HepG2 (cell line): ENCODE results near the gene PLXNA4. TPM values are rescaled to one million over a fixed set of nuclear protein-coding genes. Genes with fewer than 3 reads are reported as not detected.

Experiments used
- ATAC-seq: fragments of 200-7000 bp; cut with Tn5 transposase; 3 replicates; pipeline ENCODE4 v1.9.1; 2020; ENCODE audit warnings: mild to moderate bottlenecking, moderate library complexity
- BruUV-seq: library from RNA; stranded (reverse); fragments of 400-500 nt; replicated peaks from 2 replicates; lab custom pipeline; 2021; lab: Mats Ljungman, UMichigan
- CTCF ChIA-PET: fragments of 300-600 bp; formaldehyde crosslinking; extraction: SDS; loops from one replicate; lab custom pipeline; 2021; ENCODE audit warnings: low total read pairs, inconsistent platforms, low intra/inter-chr PET ratio; lab: Yijun Ruan, JAX
- POLR2A ChIA-PET: fragments of 350-600 bp; sonication (Branson Sonifier 250); formaldehyde crosslinking; loops from one replicate; lab custom pipeline; 2020; ENCODE audit warnings: antibody characterized with exemption, inconsistent platforms; lab: Yijun Ruan, JAX
- DNase-seq: peaks from one replicate; pipeline ENCODE4 v3.0.0-alpha.2; 2015; ENCODE audit warnings: low spot score
- FAIRE-seq: peaks from 3 replicates; lab custom pipeline; 2011; peaks lifted over from hg19 to GRCh38; lab: Jason Lieb, UNC
- H2AFZ ChIP-seq: one replicate; pipeline ENCODE4 v1.6.1; 2011; ENCODE audit warnings: low read length, inconsistent platforms
- H3K27ac ChIP-seq: fragments of 300-600 bp; 3 replicates; pipeline ENCODE4 v1.8.0; 2011; ENCODE audit warnings: mixed run types, mild to moderate bottlenecking, mixed read lengths, low read length, inconsistent platforms; ENCODE audit not compliant: insufficient read depth; ENCODE audit errors: extremely low read length
- H3K27me3 ChIP-seq, 2 experiments: fragments of 200-600 bp in 1 of 2; 2 replicates in 1 of 2; 3 replicates in 1 of 2; pipeline versions ENCODE4 v1.6.0 to v1.8.0; 2011; ENCODE audit warnings: low read length in 2 of 2, mild to moderate bottlenecking in 2 of 2, moderate library complexity in 2 of 2, inconsistent platforms in 1 of 2; ENCODE audit not compliant: insufficient read depth in 2 of 2, control insufficient read depth in 1 of 2
- H3K36me3 ChIP-seq, 2 experiments: fragments of 200-600 bp in 1 of 2; replicated peaks in 1 of 2; 2 replicates in 1 of 2; 3 replicates in 1 of 2; pipeline versions ENCODE4 v1.5.1 to v1.8.0; 2011; ENCODE audit warnings: low read length in 2 of 2, inconsistent platforms in 1 of 2; ENCODE audit not compliant: insufficient read depth in 2 of 2, control insufficient read depth in 1 of 2
- H3K4me1 ChIP-seq: 2 replicates; pipeline ENCODE4 v1.5.1; 2012; ENCODE audit warnings: low read length, inconsistent platforms; ENCODE audit not compliant: insufficient read depth
- H3K4me2 ChIP-seq: 2 replicates; pipeline ENCODE4 v1.6.0; 2011; ENCODE audit warnings: low read depth, low read length, inconsistent platforms
- H3K4me3 ChIP-seq, 3 experiments: fragments of 200-600 bp in 1 of 3; sonication (generic), shearing (Covaris generic) in 1 of 3; replicated peaks in 1 of 3; 2 replicates each; pipeline ENCODE4 v1.5.1; 2011 to 2016; ENCODE audit warnings: low read length in 3 of 3, inconsistent platforms in 2 of 3, low read depth in 2 of 3, mild to moderate bottlenecking in 2 of 3, control low read depth in 1 of 3, mixed read lengths in 1 of 3; ENCODE audit not compliant: insufficient read depth in 1 of 3
- H3K79me2 ChIP-seq: one replicate; pipeline ENCODE4 v1.6.1; 2011; ENCODE audit warnings: low read length, inconsistent platforms; ENCODE audit not compliant: insufficient read depth
- H3K9ac ChIP-seq: 2 replicates; pipeline ENCODE4 v1.6.0; 2011; ENCODE audit warnings: mild to moderate bottlenecking, low read depth, low read length, inconsistent platforms; ENCODE audit not compliant: insufficient read depth
- H3K9me3 ChIP-seq: 2 replicates; pipeline ENCODE4 v1.5.1; 2012; ENCODE audit warnings: mild to moderate bottlenecking, low read length
- H4K20me1 ChIP-seq: 2 replicates; pipeline ENCODE4 v1.6.0; 2011; ENCODE audit warnings: inconsistent platforms, mild to moderate bottlenecking, low read length, moderate library complexity; ENCODE audit not compliant: insufficient read depth
- ATF1 ChIP-seq: IDR thresholded peaks from 2 replicates; pipeline ENCODE4 v1.6.1; 2016; ENCODE audit warnings: mild to moderate bottlenecking, control low read depth
- CTCF ChIP-seq: sonication (generic); formaldehyde crosslinking; IDR thresholded peaks from 2 replicates; pipeline ENCODE4 v1.5.0; 2020; ENCODE audit warnings: mild to moderate bottlenecking, missing genetic modification reagents, moderate library complexity
- RBM39 ChIP-seq: fragments of 200-400 bp; formaldehyde crosslinking; IDR thresholded peaks from one replicate; pipeline ENCODE4 v1.6.1; 2018; ENCODE audit warnings: antibody characterized with exemption, mild to moderate bottlenecking, low read depth, low read length; ENCODE audit not compliant: poor library complexity, severe bottlenecking
- SSRP1 ChIP-seq: IDR thresholded peaks from 2 replicates; pipeline ENCODE4 v1.6.1; 2016; ENCODE audit warnings: control low read depth
- ZNF557 ChIP-seq: sonication (generic); formaldehyde crosslinking; IDR thresholded peaks from 2 replicates; pipeline ENCODE4 v1.4.0; 2020; ENCODE audit warnings: missing genetic modification reagents
- WGBS: methylation state at CpG from one replicate; pipeline ENCODE4 v1.1.6; 2017; ENCODE audit warnings: low lambda C conversion rate; 5-methylcytosine and 5-hydroxymethylcytosine counted together
- in situ Hi-C: cut with HindIII; loops from 2 replicates; pipeline ENCODE4 v1.10.0; 2017; ENCODE audit warnings: low pct_unique_long_range_greater_than_20kb; ENCODE audit not compliant: extremely low pct_ligation_motif_present
- intact Hi-C: fragments of 100-400 bp; cut with micrococcal nuclease; formaldehyde crosslinking; loops from one replicate; pipeline ENCODE4 v1.10.0; 2022; ENCODE audit not compliant: unreplicated experiment
- polyA plus RNA-seq, 8 experiments: library from polyadenylated mRNA; depleted of rRNA in 3 of 8; stranded (reverse) in 7 of 8; unstranded in 1 of 8; fragments of >200 nt; fragmentation: Illumina TruSeq in 4 of 8; extraction: Trizol in 4 of 8; gene quantifications; 2 replicates each; pipeline versions ENCODE4 v1.2.1 to v1.2.3, GENCODE V29; 2011 to 2016; ENCODE audit warnings: low read depth in 4 of 8, missing spikeins in 1 of 8, mixed read lengths in 1 of 8; ENCODE audit not compliant: insufficient read depth in 1 of 8
- total RNA-seq, 5 experiments: library from RNA; depleted of rRNA; stranded (reverse); fragments of >200 nt; fragmentation: Illumina TruSeq; extraction: Trizol; gene quantifications; 2 replicates each; pipeline ENCODE4 v1.2.3, GENCODE V29; 2016; ENCODE audit warnings: low read depth in 1 of 5

Gene PLXNA4
- total and polyA plus RNA-seq, 2 of the 13 experiments (the other 11 are each of a cell fraction or from before 2014, with no cell fraction given), result 0.01 to 0.04 TPM

- Histone ChIP-seq H3K4me3 (no peak overlapping the region), H3K4me1 (peaks cover 41% of the 10 kb centered on the region), H3K36me3 (no peaks in the 10 kb centered on the region), H4K20me1 (no peaks in the 10 kb centered on the region), H3K27ac (no peak overlapping the region), H3K79me2 (no peaks in the 10 kb centered on the region), H2AFZ (no peak overlapping the region), H3K27me3 (peaks cover 2 to 22% of the 10 kb centered on the region in 2 experiments; a peak in 2 of 5 replicates), H3K4me2 (0 out of 2 replicates have a peak overlapping the region, but pooled peaks have one; percentile 53), H3K9me3 (no peaks in the 10 kb centered on the region), H3K9ac (no peak overlapping the region)
- no peak for FAIRE-seq
- ChIA-PET POLR2A (interaction anchor here (1.2 kb wide), 1 partner anchor 25 kb away, joined by 3 read pairs; no protein-coding TSS in a partner anchor), CTCF (no interaction called here)
- WGBS, result 44% methylated on average over 6 of the region's 11 CpGs
- BruUV-seq, result no TSS peak
- intact Hi-C loops, result no loop called here
- no peak for DNase-seq
- peak; percentile 53; the same call in 2 of the 3 replicates for ATAC-seq
- in situ Hi-C loops, result no loop called here
- TF ChIP-seq ZNF557 (CRISPR knock-in tag), result no peak
- TF ChIP-seq CTCF, result peak; percentile 29; the same call in 1 of the 2 replicates
- TF ChIP-seq ATF1 (CRISPR knock-in tag), result no peak
- no peak for TF ChIP-seq RBM39
- no peak for TF ChIP-seq SSRP1 (CRISPR knock-in tag)
Measured at GRCh38 chr7:132226046-132226956, 350.0 kb downstream of the PLXNA4 start.
